Measurements from ENCODE around the gene OSTN.
"Not testable (repeated sequence)": the region's sequence is repeated elsewhere in the genome, so short reads cannot be mapped to it uniquely, and the experiment has no call there.

The OSTN gene, protein sequence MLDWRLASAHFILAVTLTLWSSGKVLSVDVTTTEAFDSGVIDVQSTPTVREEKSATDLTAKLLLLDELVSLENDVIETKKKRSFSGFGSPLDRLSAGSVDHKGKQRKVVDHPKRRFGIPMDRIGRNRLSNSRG

DNA sequence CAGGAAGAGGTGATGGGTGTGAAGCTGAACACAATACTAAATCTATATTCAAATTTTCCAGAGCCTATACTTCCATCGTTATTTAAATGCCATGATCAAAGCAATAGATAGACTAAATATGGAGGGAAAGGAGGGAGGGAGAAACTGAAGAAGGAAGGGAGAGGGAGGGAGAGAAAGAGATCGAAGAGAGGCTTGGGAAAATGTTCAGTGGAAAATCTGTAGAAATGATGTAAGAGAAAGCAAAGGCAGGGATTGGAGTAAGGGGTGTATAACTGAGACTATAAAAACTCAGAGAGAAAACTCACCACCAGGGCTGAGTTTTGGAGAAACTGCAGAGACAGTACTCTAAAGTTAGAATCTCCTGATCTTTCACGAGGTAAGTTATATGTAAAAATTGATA, at the start of gene OSTN:
Gene OSTN (plus strand): TSS at position 310 of the 400 bp plus-strand sequence. CDS start 13,292 bp downstream, outside the sequence.
- H3K4me1 Mint-ChIP-seq: no peaks in the 10 kb centered on the region
- H3K27me3 Mint-ChIP-seq: no peaks in the 10 kb centered on the region

DNA sequence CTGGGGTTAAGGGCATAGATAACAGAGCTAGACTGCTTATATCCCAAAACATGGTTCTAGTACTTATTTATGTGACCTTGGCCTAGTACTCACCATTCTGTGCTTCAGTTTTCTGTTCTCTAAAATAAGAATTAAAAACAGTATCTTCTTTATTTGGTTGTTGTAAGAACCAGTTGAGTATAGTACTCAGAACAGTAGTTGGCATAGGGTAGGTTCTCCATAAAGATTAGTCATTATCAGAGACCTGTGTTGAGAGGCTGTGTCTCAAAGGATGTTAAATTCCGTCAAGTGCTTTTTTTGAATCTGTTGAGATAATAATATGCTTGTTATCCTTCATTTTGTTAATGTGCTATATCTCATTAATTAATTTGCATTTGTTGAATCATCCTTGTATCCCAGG, 47.4 kb upstream of the OSTN start:
- Mint-ChIP-seq H3K36me3 (peaks cover 3% of the 10 kb centered on the region), H3K27ac (no peak overlapping the region), H3K4me1 (no peaks in the 10 kb centered on the region), H3K9me3 (peaks cover 29% of the 10 kb centered on the region), H3K27me3 (no peaks in the 10 kb centered on the region), H3K4me3 (no peak overlapping the region)

More for the DNA sequence above, at the start of gene OSTN:
- H3K36me3 Mint-ChIP-seq: no peaks in the 10 kb centered on the region
- no peak within 1 kb of the TSS for H3K27ac Mint-ChIP-seq
- no peaks in the 10 kb centered on the region for H3K9me3 Mint-ChIP-seq
- no peak within 1 kb of the TSS for H3K4me3 Mint-ChIP-seq

DNA sequence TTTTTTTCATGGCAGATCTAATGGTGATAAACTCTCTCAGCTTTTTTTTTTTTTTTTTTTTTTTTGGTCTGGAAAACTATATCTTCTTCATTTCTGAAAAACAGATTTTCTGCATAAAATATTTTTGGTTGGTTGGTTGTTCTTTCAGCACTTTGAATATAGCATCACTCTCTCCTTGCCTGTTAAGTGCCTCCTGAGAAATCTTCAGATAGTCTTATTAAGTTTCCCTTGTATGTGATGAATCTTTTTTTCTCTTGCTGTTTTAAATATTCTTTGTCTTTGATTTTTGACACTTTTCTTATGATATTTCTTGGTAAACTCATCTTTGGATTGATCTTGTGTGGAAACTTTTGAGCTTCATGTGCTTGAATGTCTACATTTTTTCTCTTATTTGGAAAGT, 44.2 kb upstream of the OSTN start:
- peaks cover 16% of the 10 kb centered on the region for H3K9me3 Mint-ChIP-seq
- H3K27me3 Mint-ChIP-seq: no peaks in the 10 kb centered on the region
- no peak overlapping the region for H3K4me3 Mint-ChIP-seq
- no peak overlapping the region for H3K27ac Mint-ChIP-seq
- peaks cover 3% of the 10 kb centered on the region for H3K36me3 Mint-ChIP-seq
- no peaks in the 10 kb centered on the region for H3K4me1 Mint-ChIP-seq

DNA sequence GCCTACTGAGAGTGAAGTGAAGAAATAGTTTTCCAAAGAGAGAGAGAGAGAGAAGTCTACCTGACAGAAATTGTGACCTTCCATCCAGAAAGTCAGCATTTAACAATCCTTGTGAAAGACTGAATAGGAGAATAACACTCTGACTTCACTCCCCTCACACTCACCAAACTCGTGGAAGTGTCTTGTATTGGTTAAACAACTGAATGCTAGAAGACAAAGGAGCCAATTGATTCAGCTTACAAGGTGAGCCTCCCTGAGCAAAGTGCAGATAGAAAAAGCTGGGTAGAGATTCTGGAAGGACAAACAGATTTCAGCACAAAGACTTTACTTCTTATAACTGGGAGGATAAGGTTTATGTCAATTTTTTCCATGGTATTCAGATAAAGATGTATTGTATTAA, 40.8 kb upstream of the OSTN start:
- Mint-ChIP-seq H3K4me3 (no peak overlapping the region), H3K9me3 (peaks cover 16% of the 10 kb centered on the region), H3K36me3 (peaks cover 3% of the 10 kb centered on the region), H3K27ac (no peak overlapping the region), H3K4me1 (no peaks in the 10 kb centered on the region), H3K27me3 (no peaks in the 10 kb centered on the region)

DNA sequence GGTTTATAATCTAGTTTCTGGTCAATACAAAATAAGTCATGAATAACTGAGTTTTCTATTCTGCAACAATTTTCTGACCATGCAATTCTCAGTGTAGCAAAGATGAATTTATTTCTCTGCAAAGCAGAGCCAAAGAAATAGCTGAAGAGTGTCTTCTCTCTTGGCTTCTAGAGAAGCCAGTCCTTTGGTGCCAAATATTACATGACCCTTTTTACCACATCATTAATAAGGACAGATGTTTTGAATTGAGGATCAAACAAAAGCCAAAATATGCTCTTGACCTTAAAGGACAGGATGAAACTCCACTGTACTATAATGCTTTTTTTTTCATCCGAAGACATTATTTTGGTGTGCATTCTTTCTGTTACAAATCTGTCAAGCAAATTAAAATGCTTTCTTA, 40.2 kb upstream of the OSTN start:
- no peak overlapping the region for H3K4me3 Mint-ChIP-seq
- H3K9me3 Mint-ChIP-seq: peaks cover 16% of the 10 kb centered on the region
- no peak overlapping the region for H3K27ac Mint-ChIP-seq
- H3K36me3 Mint-ChIP-seq: peaks cover 3% of the 10 kb centered on the region
- H3K27me3 Mint-ChIP-seq: no peaks in the 10 kb centered on the region
- H3K4me1 Mint-ChIP-seq: no peaks in the 10 kb centered on the region

DNA sequence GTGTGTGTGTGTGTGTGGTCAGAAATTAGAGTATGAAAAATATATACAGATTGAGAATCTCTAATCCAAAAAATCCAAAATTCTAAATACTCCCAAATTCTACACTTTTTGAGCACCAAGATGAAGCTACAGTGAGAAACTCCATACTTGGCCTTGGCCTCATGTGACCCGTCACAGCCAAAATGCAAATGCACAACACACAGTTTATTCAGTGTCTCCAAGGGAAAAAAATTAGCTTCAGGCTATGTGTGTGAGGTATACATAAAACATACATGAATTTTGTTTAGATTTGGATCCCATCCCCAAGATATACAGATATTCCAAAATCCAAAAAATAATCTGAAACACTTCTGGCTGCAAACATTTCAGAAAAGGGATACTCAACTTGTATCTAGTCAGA, 33.2 kb upstream of the OSTN start:
- H3K4me3 Mint-ChIP-seq: no peak overlapping the region
- no peak overlapping the region for H3K27ac Mint-ChIP-seq
- no peaks in the 10 kb centered on the region for H3K27me3 Mint-ChIP-seq
- H3K4me1 Mint-ChIP-seq: no peaks in the 10 kb centered on the region
- H3K36me3 Mint-ChIP-seq: no peaks in the 10 kb centered on the region
- H3K9me3 Mint-ChIP-seq: no peaks in the 10 kb centered on the region

DNA sequence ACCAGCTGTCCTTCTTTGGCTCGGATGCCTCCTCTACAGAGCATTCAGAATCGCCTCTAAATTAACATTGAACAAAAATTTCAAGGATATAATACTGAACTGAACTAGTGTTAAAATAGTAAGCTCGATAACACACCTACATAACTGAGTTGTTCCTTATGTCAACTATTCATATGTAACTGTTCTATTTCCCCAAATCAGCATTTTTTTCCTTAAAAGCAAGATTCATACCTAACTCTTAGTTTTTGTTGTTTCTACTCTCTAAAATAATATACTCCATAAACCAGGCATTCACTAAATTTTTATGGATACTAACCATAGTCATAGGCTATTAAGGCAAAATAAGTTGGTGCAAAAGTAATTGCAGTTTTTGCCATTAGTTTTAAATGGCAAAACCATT, 32.7 kb upstream of the OSTN start:
- H3K4me1 Mint-ChIP-seq: no peaks in the 10 kb centered on the region
- no peak overlapping the region for H3K4me3 Mint-ChIP-seq
- H3K36me3 Mint-ChIP-seq: no peaks in the 10 kb centered on the region
- H3K9me3 Mint-ChIP-seq: no peaks in the 10 kb centered on the region
- no peak overlapping the region for H3K27ac Mint-ChIP-seq
- H3K27me3 Mint-ChIP-seq: no peaks in the 10 kb centered on the region

DNA sequence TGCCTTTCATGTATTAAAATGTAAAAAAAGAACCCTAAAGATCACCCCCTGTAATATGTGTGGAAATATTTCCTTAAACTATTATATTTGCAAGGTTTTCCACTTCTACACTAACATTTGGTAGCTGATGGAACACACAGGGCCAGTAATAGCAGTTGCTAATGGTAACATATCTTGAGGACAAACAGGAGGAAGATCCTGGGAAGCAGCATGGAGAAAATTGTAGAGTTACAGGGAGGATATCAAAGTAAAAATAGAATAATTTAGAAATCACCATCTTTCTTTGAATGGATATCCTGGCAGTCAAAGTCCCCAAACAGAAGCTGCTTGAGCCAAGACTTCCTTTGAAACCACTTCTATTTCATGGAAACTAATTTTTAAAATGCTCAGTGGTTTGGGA, 29.5 kb upstream of the OSTN start:
- Mint-ChIP-seq H3K27me3 (no peaks in the 10 kb centered on the region), H3K4me3 (no peak overlapping the region), H3K9me3 (no peaks in the 10 kb centered on the region), H3K36me3 (no peaks in the 10 kb centered on the region), H3K27ac (no peak overlapping the region), H3K4me1 (no peaks in the 10 kb centered on the region)

DNA sequence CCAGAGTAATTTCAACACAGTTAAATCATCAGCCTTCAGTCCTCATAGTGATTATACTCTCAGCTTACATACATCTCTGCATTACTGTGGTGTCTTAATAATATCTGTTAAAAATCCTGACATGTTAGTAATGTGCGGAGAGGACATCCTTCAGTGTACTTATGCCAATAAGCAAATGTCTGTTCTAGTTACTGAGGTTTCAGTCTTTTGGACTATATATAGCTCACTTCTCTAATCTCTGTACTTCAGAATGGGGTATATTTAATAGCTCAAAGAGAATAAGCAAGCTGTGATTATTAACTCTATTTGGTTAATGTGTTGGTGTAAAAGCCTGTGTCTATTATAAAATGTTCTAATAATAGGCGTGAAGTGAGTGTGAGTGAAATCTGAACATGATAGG, 28.9 kb upstream of the OSTN start:
- H3K27me3 Mint-ChIP-seq: no peaks in the 10 kb centered on the region
- H3K36me3 Mint-ChIP-seq: no peaks in the 10 kb centered on the region
- H3K27ac Mint-ChIP-seq: no peak overlapping the region
- H3K9me3 Mint-ChIP-seq: no peaks in the 10 kb centered on the region
- no peaks in the 10 kb centered on the region for H3K4me1 Mint-ChIP-seq
- no peak overlapping the region for H3K4me3 Mint-ChIP-seq

DNA sequence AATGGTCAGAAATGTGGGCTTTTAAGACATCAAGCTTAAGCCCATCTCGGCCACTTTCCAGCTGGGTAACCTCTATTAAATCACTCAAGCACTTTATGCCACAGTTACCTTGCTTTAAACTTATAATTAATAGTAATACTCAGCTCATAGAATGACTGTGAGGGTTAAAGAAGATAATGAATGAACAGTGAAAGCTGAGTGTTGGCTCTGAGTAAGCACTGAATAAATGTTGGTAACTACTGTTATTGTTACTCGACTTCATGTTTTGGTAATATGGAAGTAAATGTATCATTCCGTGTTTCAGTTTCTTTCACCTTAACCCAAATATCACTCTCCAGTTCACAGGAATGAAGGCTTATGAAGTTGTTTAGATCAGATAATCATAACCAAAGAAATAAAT, 23.9 kb upstream of the OSTN start:
- Mint-ChIP-seq H3K9me3 (no peaks in the 10 kb centered on the region), H3K4me1 (no peaks in the 10 kb centered on the region), H3K27me3 (no peaks in the 10 kb centered on the region), H3K27ac (no peak overlapping the region), H3K36me3 (no peaks in the 10 kb centered on the region), H3K4me3 (no peak overlapping the region)

DNA sequence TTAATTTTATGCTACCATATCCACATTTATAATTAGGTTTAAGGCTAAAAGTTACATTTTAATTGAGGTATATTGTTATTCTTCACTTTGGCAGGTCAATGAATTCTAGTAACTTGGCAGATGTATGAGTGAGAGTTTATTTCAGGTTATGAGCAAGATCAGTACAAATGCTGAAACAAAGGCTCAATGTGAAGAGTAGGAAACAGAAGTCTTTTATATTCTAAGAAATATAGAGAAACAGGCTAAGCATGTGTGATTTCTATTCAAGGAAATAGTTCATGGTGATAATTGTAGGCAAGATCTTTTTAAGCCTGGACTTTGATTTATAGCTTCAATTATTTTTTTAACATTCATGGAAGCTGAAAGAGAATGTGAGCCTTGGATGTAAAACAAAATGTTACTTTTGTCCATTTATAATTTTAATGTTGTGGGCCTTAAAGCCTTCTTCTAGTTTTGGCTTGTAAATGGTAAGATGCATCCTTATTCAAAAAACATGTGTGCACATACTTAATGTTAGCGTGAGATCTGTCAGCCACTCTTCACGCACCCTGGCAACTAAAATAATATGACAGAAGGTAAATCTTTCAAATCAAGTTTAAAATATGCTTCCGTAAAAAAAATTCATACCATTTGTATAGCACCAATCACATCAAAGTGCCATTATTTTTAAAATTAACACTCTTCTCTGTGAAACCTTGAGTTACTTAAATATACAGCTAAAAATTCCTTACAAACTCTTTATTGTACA, 22.8 kb upstream of the OSTN start:
- Mint-ChIP-seq H3K9me3 (no peaks in the 10 kb centered on the region), H3K4me1 (no peaks in the 10 kb centered on the region), H3K27me3 (no peaks in the 10 kb centered on the region), H3K36me3 (no peaks in the 10 kb centered on the region), H3K4me3 (no peak overlapping the region), H3K27ac (no peak overlapping the region)

DNA sequence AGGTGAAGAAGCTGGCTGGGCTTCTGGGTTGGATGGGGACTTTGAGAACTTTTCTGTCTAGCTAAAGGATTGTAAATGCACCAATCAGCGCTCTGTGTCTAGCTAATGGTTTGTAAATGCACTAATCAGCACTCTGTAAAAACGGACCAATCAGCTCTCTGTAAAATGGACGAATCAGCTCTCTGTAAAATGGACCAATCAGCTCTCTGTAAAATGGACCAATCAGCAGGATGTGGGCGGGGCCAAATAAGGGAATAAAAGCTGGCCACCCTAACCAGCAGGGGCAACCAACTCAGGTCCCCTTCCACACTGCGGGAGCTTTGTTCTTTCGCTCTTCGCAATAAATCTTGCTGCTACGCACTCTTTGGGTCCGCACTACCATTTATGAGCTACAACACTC, 13.7 kb upstream of the OSTN start:
- H3K4me1 Mint-ChIP-seq, H3K4me3 Mint-ChIP-seq, H3K36me3 Mint-ChIP-seq, H3K27ac Mint-ChIP-seq, H3K27me3 Mint-ChIP-seq, H3K9me3 Mint-ChIP-seq: not testable (repeated sequence)

DNA sequence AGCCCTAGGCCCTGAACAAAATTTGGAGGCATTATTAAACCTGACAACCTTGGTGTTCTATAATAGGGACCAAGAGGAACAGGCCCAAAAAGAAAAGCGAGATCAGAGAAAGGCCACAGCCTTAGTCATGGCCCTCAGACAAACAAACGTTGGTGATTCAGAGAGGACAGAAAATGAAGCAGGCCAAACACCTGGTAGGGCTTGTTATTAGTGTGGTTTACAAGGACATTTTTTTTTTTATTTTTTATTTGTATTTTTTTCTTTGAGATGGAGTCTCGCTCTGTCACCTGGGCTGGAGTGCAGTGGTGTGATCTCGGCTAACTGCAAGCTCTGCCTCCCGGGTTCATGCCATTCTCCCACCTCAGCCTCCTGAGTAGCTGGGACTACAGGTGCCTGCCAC, 10.8 kb upstream of the OSTN start:
- H3K27me3 Mint-ChIP-seq, H3K4me1 Mint-ChIP-seq, H3K27ac Mint-ChIP-seq, H3K9me3 Mint-ChIP-seq, H3K4me3 Mint-ChIP-seq, H3K36me3 Mint-ChIP-seq: not testable (repeated sequence)

DNA sequence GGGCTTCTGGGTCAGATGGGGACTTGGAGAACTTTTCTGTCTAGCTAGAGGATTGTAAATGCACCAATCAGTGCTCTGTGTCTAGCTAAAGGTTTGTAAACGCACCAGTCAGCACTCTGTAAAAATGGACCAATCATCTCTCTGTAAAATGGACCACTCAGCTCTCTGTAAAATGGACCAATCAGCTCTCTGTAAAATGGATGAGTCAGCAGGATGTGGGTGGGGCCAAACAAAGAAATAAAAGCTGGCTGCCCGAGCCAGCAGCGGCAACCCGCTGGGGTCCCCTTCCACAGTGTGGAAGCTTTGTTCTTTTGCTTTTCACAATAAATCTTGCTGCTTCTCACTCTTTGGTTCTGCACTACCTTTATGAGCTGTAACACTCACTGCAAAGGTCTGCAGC, 6.8 kb upstream of the OSTN start:
- H3K27me3 Mint-ChIP-seq, H3K4me3 Mint-ChIP-seq, H3K9me3 Mint-ChIP-seq, H3K36me3 Mint-ChIP-seq, H3K27ac Mint-ChIP-seq, H3K4me1 Mint-ChIP-seq: not testable (repeated sequence)

DNA sequence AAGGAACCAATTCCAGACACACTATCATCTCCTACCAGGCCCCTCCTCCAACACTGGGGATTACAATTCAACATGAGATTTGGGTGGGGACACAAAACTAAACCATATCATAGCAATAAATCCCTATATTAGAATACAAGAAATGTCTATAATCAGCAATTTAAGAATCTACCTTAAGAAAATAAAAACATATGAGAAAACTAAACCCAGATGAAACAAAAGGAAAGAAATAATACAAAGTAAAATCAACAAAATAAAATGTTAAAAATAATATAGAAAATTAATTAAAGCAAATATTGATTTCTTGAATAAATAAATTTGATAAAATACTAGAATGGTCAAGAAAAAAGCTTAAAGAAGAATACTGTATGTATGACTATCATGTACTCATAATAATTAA, 6.1 kb upstream of the OSTN start:
- Mint-ChIP-seq H3K27ac (no peak overlapping the region), H3K9me3 (no peaks in the 10 kb centered on the region), H3K4me1 (no peaks in the 10 kb centered on the region), H3K4me3 (no peak overlapping the region), H3K27me3 (no peaks in the 10 kb centered on the region), H3K36me3 (no peaks in the 10 kb centered on the region)

DNA sequence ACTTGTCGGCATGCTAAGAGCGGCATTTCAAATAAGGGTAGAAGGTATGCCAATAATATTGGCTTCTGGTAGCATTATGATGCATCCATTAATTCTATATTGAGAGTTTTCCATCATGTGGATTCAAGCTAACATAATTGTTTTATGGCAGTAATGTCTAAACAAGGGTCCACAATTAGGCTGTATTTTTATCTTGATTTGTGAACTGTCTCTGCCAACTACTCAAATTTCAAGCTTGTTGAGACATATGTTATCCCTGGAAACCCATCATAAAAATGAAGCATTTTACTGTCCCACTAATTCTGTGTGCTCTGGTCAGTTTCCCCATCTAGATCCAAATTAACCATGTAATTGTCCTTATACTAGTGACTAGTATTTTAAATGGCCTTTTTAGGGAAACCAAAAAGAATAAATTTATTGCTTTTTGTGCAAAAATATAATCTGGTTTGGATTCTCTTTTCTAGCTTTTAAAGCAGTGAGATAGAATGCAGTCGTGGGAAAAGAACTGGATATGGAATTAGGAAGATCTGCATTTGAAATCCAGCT, 1.2 kb upstream of the OSTN start:
- Mint-ChIP-seq H3K4me3 (no peak overlapping the region), H3K9me3 (no peaks in the 10 kb centered on the region), H3K27ac (no peak overlapping the region), H3K4me1 (no peaks in the 10 kb centered on the region), H3K27me3 (no peaks in the 10 kb centered on the region), H3K36me3 (no peaks in the 10 kb centered on the region)

DNA sequence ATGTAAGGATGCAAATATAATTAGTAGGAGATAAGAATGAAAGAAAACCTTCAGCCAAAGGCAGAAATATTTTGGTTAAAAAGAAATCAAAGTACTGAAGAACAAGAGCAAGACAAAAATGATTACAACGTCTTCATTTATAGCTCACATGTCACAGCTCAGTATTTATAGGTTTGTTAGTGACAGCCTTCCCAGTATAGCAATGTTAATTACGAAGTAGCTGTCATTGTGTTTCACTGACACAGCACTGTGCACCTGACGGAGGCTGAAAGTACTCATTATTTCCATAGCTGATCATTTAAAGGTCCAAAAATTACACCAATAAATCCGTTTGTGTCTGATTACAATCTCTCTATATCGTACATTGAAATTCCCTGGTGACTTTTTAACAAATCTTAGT, 561 bp upstream of the OSTN start:
- no peak overlapping the region for H3K4me3 Mint-ChIP-seq
- H3K4me1 Mint-ChIP-seq: no peaks in the 10 kb centered on the region
- no peaks in the 10 kb centered on the region for H3K36me3 Mint-ChIP-seq
- H3K27me3 Mint-ChIP-seq: no peaks in the 10 kb centered on the region
- H3K27ac Mint-ChIP-seq: no peak overlapping the region
- no peaks in the 10 kb centered on the region for H3K9me3 Mint-ChIP-seq

Data from activated naive CD4-positive, alpha-beta T cell treated with anti-CD3 and anti-CD28 coated beads, Interleukin-2, amount 50 U/mL, for 24 hours (primary cell).